Measurements from ENCODE around the gene LSS.

Gene LSS

DNA sequence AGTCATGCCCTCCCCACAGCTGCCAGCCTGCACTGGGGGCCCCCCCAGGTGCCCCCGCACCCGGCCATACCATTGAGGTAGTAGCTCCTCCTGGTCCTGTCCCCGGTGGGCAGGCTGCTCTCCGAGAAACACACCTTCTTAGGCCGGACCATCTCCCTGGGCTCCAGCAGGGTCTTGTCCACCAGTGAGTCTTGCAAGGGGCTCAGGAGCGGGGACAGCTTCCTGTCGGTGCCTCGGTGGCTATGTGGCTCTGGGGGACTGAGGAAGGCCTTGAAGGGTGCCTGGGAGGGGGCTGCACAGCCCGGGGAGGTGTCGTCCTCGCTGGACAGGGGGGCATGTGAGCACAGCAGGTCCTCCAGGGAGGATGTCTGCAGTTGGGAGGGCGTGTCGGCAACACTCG lies 60.3 kb downstream of the LSS start:
- no peak for DNase-seq

DNA sequence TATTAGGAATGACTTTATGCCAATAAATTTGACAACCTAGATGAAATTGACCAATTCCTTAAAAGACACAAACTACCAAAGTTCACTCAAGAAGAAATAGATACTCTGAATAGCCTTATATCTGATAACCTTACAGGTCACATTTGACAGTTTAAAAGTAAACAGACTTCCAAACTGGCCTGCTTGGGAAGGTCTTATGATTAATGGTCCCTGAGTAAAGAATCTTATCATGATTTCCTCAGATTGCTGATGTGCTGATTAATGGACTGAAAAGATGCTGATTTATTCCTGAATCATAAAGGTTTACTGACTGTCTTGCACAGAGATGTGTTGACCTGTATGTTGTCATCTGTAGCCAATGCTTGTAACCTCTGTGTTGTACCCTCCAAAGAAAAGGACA lies 63.5 kb downstream of the LSS start:
- DNase-seq: no peak

DNA sequence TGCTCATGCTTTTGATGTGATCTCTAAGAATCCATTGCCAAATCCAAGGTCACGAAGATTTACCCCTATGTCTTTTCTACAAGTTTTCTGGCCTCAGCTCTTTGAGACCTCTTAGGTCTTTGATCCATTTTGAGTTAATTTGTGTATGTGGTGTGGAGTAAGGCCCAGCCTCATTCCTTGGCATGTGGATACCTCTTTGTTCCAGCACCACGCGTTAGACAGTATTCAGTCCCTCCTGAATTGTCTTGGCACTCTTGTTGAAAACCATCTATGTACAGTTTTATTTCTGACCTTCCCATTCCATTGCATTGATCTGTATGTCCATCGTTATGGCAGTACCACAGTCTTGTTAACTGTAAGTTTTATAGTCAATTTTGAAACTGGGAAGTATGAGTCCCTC lies 65.2 kb downstream of the LSS start:
- peak; percentile 21 for DNase-seq

DNA sequence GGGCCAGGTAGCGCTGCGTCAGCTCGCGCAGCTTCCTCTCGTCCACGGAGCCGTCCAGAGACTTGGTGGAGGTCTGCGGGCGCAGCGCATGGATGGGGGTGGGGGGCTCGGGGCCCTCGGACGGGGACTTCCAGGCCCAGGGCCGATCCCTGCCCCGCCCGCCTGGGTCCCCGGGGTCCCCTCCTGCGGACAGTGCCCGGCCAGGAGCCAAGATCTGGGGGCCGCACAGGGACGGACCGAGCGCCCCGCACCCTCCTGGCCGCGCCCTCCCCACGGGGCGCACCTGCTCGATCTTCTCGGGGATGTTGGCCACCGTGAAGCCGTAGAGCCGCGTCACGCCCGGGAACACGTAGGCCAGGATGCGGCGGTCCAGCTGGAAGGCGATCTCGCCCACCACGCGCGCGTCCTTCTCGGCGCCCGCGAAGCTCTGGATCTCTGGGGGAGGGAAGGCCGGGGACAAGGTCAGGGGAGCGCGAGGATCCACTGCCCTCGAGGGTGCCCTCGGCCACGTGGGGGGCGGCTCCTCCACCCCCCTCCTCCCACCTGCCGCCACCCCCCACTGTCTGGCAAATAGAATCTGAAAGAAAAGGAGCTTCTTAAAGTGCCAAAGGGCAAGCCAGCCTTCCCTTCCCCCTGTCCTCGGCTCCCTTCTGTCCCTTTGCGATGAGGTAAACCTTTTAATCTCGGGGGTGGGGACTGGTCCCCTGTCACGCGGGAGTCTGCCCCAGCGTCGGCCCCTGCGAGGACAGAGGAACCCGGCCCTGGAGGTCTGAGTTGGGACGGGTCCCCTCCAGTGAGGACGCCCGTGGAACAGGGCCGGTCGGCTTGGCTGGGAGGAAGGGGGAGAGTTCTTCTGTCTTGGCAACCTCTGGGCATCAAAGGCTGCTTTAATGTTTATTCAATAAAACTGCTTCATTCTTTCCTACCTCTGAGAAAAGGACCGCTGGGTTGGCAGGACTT lies 66.7 kb downstream of the LSS start:
- peak; percentile 42 for DNase-seq

DNA sequence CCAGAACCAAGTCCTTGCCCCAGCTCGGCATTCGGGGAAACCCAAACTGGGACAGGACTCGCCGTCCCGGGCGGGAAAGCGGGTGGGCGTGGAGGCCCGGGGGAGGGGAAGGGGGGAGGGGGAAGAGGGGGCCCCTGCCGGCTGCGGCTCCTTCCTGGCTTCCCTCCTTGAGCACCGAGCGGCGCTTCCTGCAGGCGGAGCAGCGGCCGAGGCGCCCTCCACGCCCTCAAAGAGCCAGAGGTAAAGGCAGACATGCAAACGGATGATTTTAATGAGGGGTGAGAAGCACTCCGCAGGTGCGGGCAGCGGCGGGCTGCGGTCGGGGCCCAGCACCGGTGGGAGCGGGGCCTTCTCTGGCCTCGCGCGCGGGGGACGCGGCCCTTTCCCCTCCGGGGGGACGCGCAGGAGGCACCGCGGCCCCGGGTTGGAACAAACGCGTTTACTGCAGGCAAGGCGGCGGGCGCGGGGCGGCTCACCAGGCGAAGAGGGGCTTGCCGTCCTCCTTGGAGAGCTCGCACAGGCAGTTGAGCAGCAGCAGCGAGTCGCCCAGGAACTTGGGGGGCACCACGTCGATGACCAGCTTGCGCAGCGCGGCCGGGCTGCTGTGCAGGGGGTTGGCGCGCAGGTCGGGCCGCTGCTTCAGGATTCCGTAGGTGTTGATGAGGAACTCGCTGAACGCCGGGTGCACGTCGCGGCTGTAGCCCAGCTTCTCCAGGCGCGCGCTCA lies 67.5 kb downstream of the LSS start:
- peak; percentile 36 for DNase-seq

DNA sequence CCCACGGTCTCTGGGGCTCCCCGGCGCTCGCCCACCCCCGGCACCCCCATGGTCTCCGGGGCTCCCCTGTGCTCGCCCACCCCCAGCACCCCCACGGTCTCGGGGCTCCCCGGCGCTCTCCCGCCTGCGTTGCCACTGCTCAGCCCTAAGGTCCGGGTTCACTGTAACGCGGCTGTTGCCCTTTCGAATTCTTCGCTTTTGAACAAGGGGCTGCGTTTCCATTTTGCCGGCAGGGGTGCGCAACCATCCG lies 68.0 kb downstream of the LSS start:
- peak; percentile 44 for DNase-seq

DNA sequence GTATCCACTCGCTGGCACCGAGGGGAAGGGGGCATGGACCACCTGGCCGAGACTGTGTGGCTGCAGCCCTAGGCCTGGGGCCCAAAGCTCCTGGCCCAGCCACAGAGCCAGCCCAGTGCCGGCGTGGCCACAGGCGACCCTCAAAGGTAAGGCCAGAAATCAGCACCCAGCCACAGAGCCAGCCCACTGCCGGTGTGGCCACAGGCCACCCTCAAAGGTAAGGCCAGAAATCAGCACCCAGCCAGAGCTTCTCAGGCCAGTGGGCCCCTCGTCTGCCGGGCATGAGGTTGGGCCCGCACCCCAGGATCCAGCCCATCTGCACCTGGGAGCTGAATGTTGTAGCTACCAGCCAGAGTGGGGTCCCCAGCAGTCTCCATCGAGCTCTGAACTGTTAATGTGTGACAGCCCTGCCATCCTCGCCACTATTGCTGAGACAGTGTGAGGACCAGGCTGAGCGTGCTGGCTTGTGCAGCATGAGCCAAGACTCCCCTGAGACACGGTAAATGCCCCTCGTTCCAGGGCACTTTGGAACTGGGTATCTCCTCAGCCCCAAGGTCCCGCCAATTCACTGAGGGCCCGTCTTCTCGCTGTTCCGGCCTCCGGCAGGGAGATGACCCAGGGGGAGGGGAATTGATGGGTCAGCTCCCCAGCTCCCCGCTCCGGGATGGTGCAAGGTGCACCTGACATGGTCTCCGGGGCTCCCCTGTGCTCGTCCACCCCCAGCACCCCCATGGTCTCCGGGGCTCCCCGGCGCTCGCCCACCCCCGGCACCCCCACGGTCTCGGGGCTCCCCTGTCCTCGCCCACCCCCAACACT lies 68.5 kb downstream of the LSS start:
- DNase-seq: peak; percentile 32

DNA sequence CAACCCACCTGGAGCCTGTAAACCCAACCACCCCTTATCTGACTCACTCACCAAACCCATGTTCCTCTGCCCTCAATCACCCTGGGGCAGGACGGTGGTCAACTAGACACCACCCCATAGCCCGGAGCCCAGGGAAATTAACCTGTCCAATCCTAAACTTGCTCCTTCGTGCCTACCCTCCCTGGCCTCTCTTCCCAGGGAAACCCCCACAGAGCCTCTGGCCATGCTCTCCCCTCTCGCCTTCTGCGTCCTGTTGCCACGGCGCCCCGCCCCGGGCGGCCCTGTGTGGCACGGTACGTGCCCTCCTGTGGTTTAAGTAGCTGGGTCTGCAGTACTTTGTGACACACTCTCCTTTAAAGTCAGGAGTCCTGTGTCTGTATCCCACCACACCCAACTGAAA lies 69.2 kb downstream of the LSS start:
- DNase-seq: peak; percentile 32

DNA sequence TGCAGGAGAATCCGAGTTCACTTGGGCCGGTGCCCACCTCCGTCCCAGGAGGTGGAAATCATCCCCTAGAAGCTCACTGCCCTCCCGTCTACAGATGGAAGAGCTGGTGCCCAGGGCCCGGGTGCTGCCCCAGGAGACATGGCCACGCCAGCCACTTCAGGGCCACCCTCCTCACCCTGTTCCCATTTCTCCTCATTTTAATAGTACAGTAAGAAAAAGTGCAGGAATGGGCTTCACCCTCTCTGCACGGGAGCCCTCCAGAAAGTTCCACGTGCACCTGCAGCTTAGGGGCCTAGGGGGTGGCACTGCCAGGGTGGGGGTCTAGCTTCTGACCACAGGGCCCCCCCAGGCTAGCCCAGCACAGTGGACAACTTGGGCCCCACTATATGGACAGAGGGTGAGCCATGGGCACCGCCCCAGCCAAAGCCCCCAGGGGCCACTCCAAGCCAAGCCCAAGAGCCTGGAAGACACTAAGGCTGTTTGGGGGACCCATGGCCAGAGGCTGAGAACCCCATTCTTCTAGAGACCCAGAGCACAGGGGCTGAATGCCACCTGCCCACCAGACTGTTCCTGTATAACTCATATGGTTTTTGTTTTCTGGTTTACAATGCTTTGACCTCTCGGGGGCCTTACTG lies 69.8 kb downstream of the LSS start:
- DNase-seq: peak; percentile 34

DNA sequence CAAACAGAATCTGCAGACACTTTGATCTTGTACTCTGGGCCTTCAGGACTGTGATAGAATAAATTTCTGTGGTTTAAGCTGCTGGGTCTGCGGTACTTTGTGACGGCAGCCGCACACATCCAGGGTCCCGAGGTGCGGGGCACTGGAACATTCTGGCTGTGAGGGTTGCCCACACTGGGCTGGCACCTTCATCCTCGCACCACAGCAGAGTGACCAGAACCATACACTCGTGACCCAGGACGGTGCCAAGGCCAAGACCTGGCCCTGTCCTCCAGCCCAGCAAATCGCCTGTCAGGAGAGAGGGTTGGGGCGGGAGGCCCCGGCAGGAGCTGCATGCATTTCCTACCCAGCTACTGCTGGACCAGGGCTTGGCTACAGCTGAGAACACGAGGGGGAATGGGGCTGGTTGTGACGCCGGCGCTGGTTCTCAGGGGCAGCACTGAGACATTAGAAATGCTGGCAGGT lies 70.6 kb downstream of the LSS start:
- DNase-seq: no peak

DNA sequence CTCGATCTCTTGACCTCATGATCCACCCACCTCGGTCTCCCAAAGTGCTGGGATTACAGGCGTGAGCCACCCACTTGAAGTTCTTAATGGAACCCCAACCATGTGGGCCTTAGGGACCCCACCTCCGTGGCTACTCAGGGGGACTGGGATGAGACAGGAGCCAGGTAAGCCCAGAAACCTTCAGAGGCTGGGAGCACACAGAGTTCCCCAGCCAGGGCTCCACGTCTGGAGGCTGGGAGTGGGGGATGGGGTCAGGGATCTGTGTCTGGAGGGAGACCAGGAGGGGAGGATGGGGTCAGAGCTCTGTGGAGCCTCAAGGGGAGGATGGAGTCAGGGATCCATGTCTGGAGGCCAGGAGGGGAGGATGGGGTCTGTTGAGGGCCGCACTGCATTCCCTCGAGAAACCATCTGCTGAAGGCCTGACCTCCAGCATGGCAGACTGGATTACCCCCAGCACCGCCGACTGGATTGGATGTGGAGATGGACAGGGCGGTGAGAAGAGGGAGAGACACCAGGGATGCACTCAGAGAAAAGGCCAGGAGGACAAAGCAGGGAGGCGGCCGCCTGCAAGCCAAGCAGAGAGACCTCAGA lies 71.1 kb downstream of the LSS start:
- DNase-seq: peak; percentile 28

DNA sequence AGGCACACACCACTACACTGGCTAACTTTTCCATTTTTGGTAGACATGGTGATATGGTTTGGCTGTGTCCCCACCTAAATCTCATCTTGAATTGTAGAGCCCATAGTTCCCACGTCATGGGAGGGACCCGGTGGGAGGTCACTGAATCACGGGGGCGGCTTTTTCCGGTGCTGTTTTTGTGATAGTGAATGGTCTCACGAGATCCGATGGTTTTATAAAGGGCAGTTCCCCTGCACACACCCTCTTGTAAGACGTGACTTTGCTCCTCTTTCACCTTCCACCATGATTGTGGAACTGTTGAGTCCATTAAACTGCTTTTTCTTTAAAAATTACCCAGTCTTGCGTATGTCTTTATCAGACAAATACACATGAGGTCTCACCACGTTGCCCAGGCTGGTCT lies 71.9 kb downstream of the LSS start:
- peak; percentile 35 for DNase-seq

DNA sequence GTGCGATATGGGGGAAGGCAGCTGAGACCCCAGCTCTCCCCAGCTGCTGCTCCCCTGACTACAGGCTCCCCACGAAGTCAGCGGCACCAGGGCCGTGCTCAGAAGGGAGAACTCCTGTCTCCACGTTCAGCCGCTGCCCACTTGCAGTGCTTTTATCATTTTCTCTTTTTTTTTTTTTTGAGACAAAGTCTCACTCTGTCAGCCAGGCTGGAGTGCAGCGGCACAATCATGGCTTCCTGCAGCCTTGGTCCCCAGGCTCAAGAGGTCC lies 72.3 kb downstream of the LSS start:
- DNase-seq: no peak

DNA sequence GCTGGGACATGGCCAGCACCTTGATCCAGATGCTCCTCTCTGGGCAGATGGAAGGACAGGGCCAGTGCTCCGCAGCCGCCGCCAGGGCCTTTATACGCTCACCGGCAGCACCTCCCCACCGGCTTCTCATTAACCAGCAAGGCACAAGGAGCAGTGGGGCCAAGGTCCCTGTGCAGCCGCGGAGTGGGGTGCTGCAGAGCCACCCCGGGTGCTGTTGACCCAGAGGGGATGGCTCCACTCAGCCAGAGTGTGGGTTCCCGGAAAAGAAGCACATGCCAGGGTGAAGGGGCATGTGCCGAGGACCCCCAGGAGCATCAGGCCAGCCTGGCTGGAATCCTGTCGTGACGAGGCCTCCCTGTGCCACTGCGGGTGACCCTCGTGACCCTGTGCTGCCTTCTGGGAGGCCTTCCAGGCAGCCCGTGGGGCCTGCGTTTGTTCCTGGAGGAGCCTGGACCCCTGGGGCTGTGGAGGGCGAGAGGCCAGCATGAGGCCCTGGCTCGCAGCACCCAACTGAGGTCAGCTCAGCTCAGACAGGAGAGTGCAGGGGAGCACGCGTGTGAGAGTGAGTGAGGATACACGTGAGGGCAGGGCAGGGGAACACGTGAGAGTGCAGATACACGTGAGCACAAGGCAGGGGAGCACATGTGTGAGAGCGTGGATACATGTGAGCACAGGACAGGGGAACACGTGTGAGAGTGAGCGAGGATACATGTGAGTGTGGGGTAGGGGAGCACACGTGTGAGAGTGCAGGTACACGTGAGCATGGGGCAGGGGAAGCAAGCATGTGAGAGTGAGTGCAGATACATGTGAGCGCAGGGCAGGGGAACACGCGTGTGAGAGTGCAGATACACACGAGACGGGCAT lies 72.8 kb downstream of the LSS start, which contains the start of gene FTCD:
Gene FTCD (minus strand): TSS at position 66 of the 864 bp plus-strand sequence. CDS start 56 bp downstream, at position 10.
- peak; percentile 39 for DNase-seq

DNA sequence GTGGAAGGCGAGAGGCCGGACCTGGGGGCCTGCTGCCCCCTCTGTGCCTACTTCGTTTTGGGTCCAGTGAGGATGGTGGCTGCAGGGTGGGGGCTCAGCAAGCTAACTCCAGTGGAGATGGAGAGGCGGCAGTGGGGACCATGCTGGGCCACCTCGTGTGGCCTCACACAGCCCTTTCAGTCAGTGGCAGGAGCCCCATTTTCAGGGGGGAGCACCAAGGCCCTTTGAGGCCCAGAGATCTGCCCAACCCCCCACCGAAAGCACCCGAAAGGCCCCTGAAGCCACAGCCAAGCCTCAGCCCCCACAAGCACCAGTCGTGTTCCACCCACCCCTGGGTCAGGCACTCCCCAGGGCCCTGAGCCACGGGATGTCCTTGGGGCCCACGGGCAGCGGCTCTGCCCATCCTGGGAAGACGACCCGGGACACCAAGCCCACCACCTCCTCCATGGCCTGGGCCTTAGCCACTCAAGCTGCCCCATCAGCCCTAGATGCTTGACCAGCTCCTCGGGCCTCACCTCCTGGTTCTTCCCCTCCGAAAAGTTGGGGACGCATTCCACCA lies 73.5 kb downstream of the LSS start:
- peak; percentile 38 for DNase-seq

DNA sequence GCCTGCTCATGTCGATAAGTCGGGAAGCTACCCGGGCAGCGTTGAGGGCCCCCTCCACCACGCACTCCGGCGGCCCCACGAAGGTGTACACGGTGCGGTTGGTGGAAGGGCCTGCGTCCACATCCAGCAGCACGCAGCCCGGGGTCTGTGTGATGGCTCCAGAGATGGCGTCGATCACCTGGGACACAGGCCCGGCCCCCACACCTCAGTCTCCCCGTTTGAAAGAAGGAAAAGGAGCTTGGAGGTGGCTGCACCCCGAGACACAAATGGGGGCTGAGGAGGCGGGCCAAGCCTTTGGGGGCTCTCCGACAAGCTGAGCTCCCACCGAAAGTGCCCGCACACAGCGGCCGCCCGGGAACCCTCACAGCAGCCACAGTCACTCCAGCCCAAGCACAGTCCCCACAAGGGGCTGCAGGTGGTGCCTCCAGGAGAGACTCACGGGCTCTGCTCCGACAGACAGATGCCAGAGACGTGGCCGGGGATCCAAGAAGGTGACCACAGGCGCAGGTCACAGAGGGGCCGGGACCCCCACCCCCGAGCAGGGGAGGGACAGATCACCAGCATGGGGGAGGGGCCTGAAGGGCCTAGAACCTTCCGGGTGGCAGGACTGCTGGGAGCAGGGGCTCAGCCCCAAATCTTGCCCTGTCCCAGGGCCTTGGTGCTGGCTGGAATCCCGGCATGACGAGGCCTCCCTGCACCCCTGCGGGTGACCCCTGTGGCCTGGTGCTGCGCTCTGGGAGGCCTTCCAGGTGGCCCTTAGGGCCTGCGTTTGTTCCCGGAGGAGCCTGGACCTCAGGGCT lies 74.2 kb downstream of the LSS start:
- peak; percentile 39 for DNase-seq

DNA sequence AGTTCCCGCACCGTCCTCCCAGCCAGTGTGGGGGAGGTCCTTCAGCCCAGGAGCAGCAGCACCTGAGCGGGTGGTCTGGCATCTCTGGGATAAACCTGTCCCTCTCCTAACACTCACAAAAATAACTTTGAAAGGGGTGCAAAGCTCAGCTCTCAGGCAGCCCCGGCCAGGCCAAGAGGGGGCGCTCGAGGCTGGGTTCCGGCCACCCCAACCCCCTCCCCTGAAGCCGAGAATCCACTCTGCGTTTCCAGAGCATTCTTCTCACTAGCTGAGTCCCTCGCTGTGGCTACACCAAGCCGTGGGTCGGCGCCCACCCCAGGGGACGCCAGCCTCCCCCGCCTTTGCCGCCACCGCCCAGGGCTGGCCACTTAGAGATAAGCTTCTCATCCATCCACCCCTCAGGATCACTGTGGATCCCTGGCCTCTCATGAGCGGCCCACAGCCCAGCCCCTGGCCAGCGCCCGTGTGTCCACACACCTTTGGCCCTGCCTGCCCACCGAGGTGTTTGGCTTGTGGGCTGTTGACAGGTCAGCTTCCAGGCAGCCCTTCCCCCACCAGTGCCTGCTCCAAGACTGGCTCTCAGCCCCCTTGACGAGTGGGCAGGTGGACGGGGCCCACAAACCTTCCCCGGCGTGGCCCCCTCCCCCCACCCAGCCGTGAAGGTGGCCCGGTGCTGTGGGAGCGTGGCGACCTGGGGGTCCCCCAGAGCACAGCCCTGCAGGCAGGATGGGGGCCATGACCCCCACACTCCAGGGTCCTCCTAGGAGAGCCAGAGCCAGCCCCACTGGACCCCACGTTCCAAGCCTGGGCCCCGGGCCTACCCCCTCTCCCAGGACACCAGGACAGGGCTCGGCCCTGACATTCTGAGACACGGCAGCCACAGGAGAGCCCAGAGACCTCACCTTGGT lies 75.1 kb downstream of the LSS start:
- DNase-seq: peak; percentile 81

DNA sequence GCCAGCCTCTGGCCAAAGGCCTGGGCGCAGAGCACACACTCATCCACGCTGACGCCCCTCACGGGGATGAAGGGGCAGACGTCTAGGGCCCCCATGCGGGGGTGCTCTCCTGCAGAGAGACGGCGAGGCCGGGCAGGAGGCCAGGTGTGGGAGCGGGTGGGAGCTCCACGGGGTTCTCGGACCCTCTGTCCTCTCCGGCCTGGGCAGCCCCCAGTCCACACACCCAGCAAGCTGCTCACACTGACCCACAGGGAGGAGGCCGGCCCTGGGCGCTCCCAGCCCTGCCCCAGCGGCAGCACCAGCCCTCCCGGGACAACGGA lies 75.7 kb downstream of the LSS start:
- no peak for DNase-seq

Data from right forelimb (tissue), 1 donor.